H9 (cell line): Measurements from ENCODE around the gene DNAH8. TPM values are rescaled to one million over a fixed set of nuclear protein-coding genes. Genes with fewer than 3 reads are reported as not detected.

Source experiments
- DNase-seq: peaks from one replicate; pipeline ENCODE4 v3.0.0-alpha.2; 2017
- H2AFZ ChIP-seq: one replicate; pipeline ENCODE4 v1.6.1; 2013; ENCODE audit warnings: mild to moderate bottlenecking, low read length, control low read depth, moderate library complexity
- H2AK5ac ChIP-seq: 2 replicates; pipeline ENCODE4 v1.6.1; 2013; ENCODE audit warnings: low read length, control low read depth, mixed read lengths; ENCODE audit not compliant: insufficient read length
- H2BK120ac ChIP-seq: one replicate; pipeline ENCODE4 v1.6.1; 2013; ENCODE audit warnings: low read depth, mild to moderate bottlenecking, low read length, control low read depth, inconsistent platforms; ENCODE audit not compliant: poor library complexity, severe bottlenecking
- H2BK12ac ChIP-seq: 2 replicates; pipeline ENCODE4 v1.6.1; 2013; ENCODE audit warnings: low read length, control low read depth, mixed read lengths, low read depth; ENCODE audit not compliant: insufficient read length
- H2BK15ac ChIP-seq: 2 replicates; pipeline ENCODE4 v1.6.1; 2013; ENCODE audit warnings: low read depth, low read length, control low read depth
- H2BK20ac ChIP-seq: one replicate; pipeline ENCODE4 v1.6.1; 2013; ENCODE audit warnings: low read depth, mild to moderate bottlenecking, low read length, control low read depth, inconsistent platforms; ENCODE audit not compliant: poor library complexity, severe bottlenecking
- H2BK5ac ChIP-seq: 2 replicates; pipeline ENCODE4 v1.6.1; 2013; ENCODE audit warnings: low read length, control low read depth, mixed read lengths; ENCODE audit not compliant: insufficient read length
- H3K14ac ChIP-seq: 2 replicates; pipeline ENCODE4 v1.6.1; 2013; ENCODE audit warnings: low read length, control low read depth; ENCODE audit not compliant: insufficient read depth
- H3K18ac ChIP-seq: 2 replicates; pipeline ENCODE4 v1.6.1; 2013; ENCODE audit warnings: low read depth, mild to moderate bottlenecking, mixed read lengths, low read length, control low read depth; ENCODE audit not compliant: insufficient read length
- H3K23ac ChIP-seq: 2 replicates; pipeline ENCODE4 v1.6.1; 2013; ENCODE audit warnings: low read length, control low read depth, mixed read lengths, low read depth; ENCODE audit not compliant: insufficient read length
- H3K23me2 ChIP-seq: 2 replicates; pipeline ENCODE4 v1.6.1; 2013; ENCODE audit warnings: low read depth, mild to moderate bottlenecking, mixed read lengths, low read length, control low read depth; ENCODE audit not compliant: insufficient read length, poor library complexity, severe bottlenecking
- H3K27ac ChIP-seq: 2 replicates; pipeline ENCODE4 v1.5.1; 2013; ENCODE audit warnings: low read length, control low read depth, mixed read lengths, low read depth; ENCODE audit not compliant: insufficient read length
- H3K27me3 ChIP-seq: 2 replicates; pipeline ENCODE4 v1.6.1; 2013; ENCODE audit warnings: low read length, control low read depth, inconsistent platforms; ENCODE audit not compliant: insufficient read depth
- H3K4ac ChIP-seq: 2 replicates; pipeline ENCODE4 v1.6.1; 2013; ENCODE audit warnings: low read depth, mild to moderate bottlenecking, control low read depth, inconsistent platforms, low read length, moderate library complexity
- H3K4me1 ChIP-seq: 2 replicates; pipeline ENCODE4 v1.6.1; 2013; ENCODE audit warnings: low read length, control low read depth, inconsistent platforms; ENCODE audit not compliant: insufficient read depth
- H3K4me2 ChIP-seq: 2 replicates; pipeline ENCODE4 v1.6.1; 2013; ENCODE audit warnings: low read length, control low read depth, mixed read lengths; ENCODE audit not compliant: insufficient read length, insufficient read depth
- H3K56ac ChIP-seq: 2 replicates; pipeline ENCODE4 v1.6.1; 2013; ENCODE audit warnings: low read depth, mild to moderate bottlenecking, mixed read lengths, low read length, control low read depth; ENCODE audit not compliant: insufficient read length
- H3K79me1 ChIP-seq: 2 replicates; pipeline ENCODE4 v1.6.1; 2013; ENCODE audit warnings: low read depth, mild to moderate bottlenecking, moderate library complexity, low read length, control low read depth, inconsistent platforms; ENCODE audit not compliant: insufficient read depth, poor library complexity, severe bottlenecking
- H3K79me2 ChIP-seq: 2 replicates; pipeline ENCODE4 v1.6.1; 2013; ENCODE audit warnings: low read length, control low read depth, inconsistent platforms; ENCODE audit not compliant: insufficient read depth
- H3K9ac ChIP-seq: 2 replicates; pipeline ENCODE4 v1.6.1; 2013; ENCODE audit warnings: low read length, control low read depth, mixed read lengths; ENCODE audit not compliant: insufficient read length; ENCODE audit errors: extremely low read depth
- H3K9me3 ChIP-seq: one replicate; pipeline ENCODE4 v1.6.1; 2013; ENCODE audit warnings: low read depth, low read length, inconsistent platforms; ENCODE audit not compliant: control insufficient read depth
- H3T11ph ChIP-seq: one replicate; pipeline ENCODE4 v1.6.1; 2013; ENCODE audit warnings: mild to moderate bottlenecking, low read length, control low read depth, inconsistent platforms
- H4K20me1 ChIP-seq: one replicate; pipeline ENCODE4 v1.6.1; 2013; ENCODE audit not compliant: control insufficient read depth, insufficient read length, insufficient read depth
- H4K5ac ChIP-seq: 2 replicates; pipeline ENCODE4 v1.6.1; 2013; ENCODE audit warnings: low read depth, mild to moderate bottlenecking, mixed read lengths, low read length, control low read depth; ENCODE audit not compliant: insufficient read length
- H4K8ac ChIP-seq: replicated peaks from 2 replicates; pipeline ENCODE4 v1.6.1; 2013; ENCODE audit warnings: low read length, control low read depth, mixed read lengths, low read depth; ENCODE audit not compliant: insufficient read length
- H4K91ac ChIP-seq: 2 replicates; pipeline ENCODE4 v1.6.1; 2013; ENCODE audit warnings: low read depth, mild to moderate bottlenecking, moderate library complexity, mixed read lengths, low read length, control low read depth; ENCODE audit not compliant: insufficient read length
- H3K27ac Mint-ChIP-seq, 3 experiments: 2 replicates in 2 of 3; 3 replicates in 1 of 3; pipeline ENCODE4 v1.8.0; 2020 to 2021; ENCODE audit warnings: mixed read lengths in 3 of 3, mild to moderate bottlenecking in 1 of 3, moderate library complexity in 1 of 3
- H3K27me3 Mint-ChIP-seq: 2 replicates; pipeline ENCODE4 v1.8.0; 2021; ENCODE audit warnings: low read depth, mild to moderate bottlenecking, moderate library complexity, mixed read lengths
- H3K36me3 Mint-ChIP-seq, 3 experiments: 2 replicates in 2 of 3; 3 replicates in 1 of 3; pipeline ENCODE4 v1.8.0; 2020 to 2021; ENCODE audit warnings: low read depth in 3 of 3, mixed read lengths in 3 of 3; ENCODE audit not compliant: insufficient read depth in 1 of 3
- H3K4me1 Mint-ChIP-seq, 2 experiments: 2 replicates each; pipeline ENCODE4 v1.8.0; 2020; ENCODE audit warnings: mixed read lengths in 2 of 2
- H3K4me3 Mint-ChIP-seq, 2 experiments: 2 replicates in 1 of 2; 3 replicates in 1 of 2; pipeline ENCODE4 v1.8.0; 2020 to 2021; ENCODE audit warnings: mild to moderate bottlenecking in 2 of 2, mixed read lengths in 2 of 2, moderate library complexity in 1 of 2
- H3K9me3 Mint-ChIP-seq, 2 experiments: 2 replicates in 1 of 2; 3 replicates in 1 of 2; pipeline ENCODE4 v1.8.0; 2020; ENCODE audit warnings: mild to moderate bottlenecking in 2 of 2, mixed read lengths in 2 of 2, moderate library complexity in 1 of 2
- WGBS: extraction: QIAGEN DNeasy Blood & Tissue Kit; methylation state at CpG from one replicate; pipeline ENCODE4 v1.1.7; 2013; ENCODE audit warnings: missing lambda C conversion rate, low lambda C conversion rate, mixed read lengths; ENCODE audit not compliant: insufficient read length; ENCODE audit errors: extremely low coverage; 5-methylcytosine and 5-hydroxymethylcytosine counted together
- total RNA-seq: library from RNA; stranded (reverse); gene quantifications from 2 replicates; pipeline ENCODE4 v1.2.1, GENCODE V29; 2021
- TF ChIP-seq, protein P1 (sequence below): fragments of 200-600 bp; sonication (generic); conservative IDR thresholded peaks from 3 replicates; pipeline ENCODE4 v1.8.0; 2021; ENCODE audit warnings: antibody characterized with exemption, mild to moderate bottlenecking

Gene DNAH8
- total RNA-seq, 1 experiment from 2014 or later, result not detected

DNA sequence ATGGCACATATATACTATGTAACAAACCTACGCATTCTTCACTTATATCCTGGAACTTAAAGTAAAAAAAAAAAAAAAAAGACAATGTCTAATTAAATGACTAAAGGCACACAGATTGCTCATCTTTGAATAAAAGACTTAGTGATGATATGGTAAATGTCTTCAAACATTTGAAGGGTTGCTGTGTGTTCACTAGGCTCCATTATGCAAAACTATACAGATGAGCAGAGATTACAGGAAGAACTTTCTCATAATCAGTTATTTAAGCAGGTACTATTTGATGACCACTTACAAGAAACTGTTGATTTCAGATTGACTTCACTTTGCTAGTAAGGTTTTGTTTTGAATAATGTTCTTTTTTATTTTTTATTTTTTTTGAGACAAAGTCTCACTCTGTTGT lies 34.4 kb downstream of the DNAH8 start:
- no peak overlapping the region for H2AFZ ChIP-seq
- WGBS, result no CpG with 5 or more reads among the region's 1 CpG
- DNase-seq, result no peak
- H3K18ac ChIP-seq, result no peak overlapping the region
- H4K91ac ChIP-seq, result no peak overlapping the region
- no peak overlapping the region for H3K9ac ChIP-seq
- no peak overlapping the region for H2AK5ac ChIP-seq
- no peaks in the 10 kb centered on the region for H4K20me1 ChIP-seq
- no peak overlapping the region for H3K27ac ChIP-seq
- H3T11ph ChIP-seq, result no peak overlapping the region
- H3K27ac Mint-ChIP-seq, result no peak overlapping the region
- H2BK20ac ChIP-seq, result no peak overlapping the region
- no peak overlapping the region for H3K23ac ChIP-seq
- H3K4me3 Mint-ChIP-seq, result no peak overlapping the region
- H3K4ac ChIP-seq, result no peak overlapping the region
- no peak overlapping the region for H4K5ac ChIP-seq
- no peak overlapping the region for H4K8ac ChIP-seq
- no peak overlapping the region for H3K56ac ChIP-seq
- peaks cover 3% of the 10 kb centered on the region for H3K27me3 Mint-ChIP-seq
- H3K79me1 ChIP-seq, result no peaks in the 10 kb centered on the region
- TF ChIP-seq, protein P1, sequence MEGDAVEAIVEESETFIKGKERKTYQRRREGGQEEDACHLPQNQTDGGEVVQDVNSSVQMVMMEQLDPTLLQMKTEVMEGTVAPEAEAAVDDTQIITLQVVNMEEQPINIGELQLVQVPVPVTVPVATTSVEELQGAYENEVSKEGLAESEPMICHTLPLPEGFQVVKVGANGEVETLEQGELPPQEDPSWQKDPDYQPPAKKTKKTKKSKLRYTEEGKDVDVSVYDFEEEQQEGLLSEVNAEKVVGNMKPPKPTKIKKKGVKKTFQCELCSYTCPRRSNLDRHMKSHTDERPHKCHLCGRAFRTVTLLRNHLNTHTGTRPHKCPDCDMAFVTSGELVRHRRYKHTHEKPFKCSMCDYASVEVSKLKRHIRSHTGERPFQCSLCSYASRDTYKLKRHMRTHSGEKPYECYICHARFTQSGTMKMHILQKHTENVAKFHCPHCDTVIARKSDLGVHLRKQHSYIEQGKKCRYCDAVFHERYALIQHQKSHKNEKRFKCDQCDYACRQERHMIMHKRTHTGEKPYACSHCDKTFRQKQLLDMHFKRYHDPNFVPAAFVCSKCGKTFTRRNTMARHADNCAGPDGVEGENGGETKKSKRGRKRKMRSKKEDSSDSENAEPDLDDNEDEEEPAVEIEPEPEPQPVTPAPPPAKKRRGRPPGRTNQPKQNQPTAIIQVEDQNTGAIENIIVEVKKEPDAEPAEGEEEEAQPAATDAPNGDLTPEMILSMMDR, result no peak
- no peak overlapping the region for H3K4me2 ChIP-seq
- no peak overlapping the region for H2BK5ac ChIP-seq
- no peaks in the 10 kb centered on the region for H3K9me3 ChIP-seq
- no peaks in the 10 kb centered on the region for H3K36me3 Mint-ChIP-seq
- H3K27me3 ChIP-seq, result no peaks in the 10 kb centered on the region
- no peaks in the 10 kb centered on the region for H3K4me1 ChIP-seq
- H2BK15ac ChIP-seq, result no peak overlapping the region
- no peak overlapping the region for H2BK12ac ChIP-seq
- H3K9me3 Mint-ChIP-seq, result no peaks in the 10 kb centered on the region
- H3K4me1 Mint-ChIP-seq, result peaks cover 0 to 4% of the 10 kb centered on the region in 2 experiments; a peak in 1 of 4 replicates
- H3K14ac ChIP-seq, result no peak overlapping the region
- no peaks in the 10 kb centered on the region for H3K79me2 ChIP-seq
- no peaks in the 10 kb centered on the region for H3K23me2 ChIP-seq
- no peak overlapping the region for H2BK120ac ChIP-seq
